Lung (tissue), 12 donors: ENCODE measurements around the gene EME2. TPM values are rescaled to one million over a fixed set of nuclear protein-coding genes. Genes with fewer than 3 reads are reported as not detected.

Experiments used
- ATAC-seq: fragments of 200-7000 bp; cut with Tn5 transposase; one replicate; pipeline ENCODE4 v1.9.1; 2020; ENCODE audit warnings: moderate number of reproducible peaks; ENCODE audit not compliant: insufficient read depth, low FRiP score
- DNase-seq, 3 donors: peaks; one replicate each; pipeline ENCODE4 v3.0.0-alpha.2; 2013 to 2017
- H3K27ac ChIP-seq, 2 donors: one replicate each; pipeline ENCODE4 v1.5.1; 2013; ENCODE audit warnings: mild to moderate bottlenecking in 2 of 2, moderate library complexity in 2 of 2, control low read depth in 1 of 2, inconsistent platforms in 1 of 2, low read depth in 1 of 2, low read length in 1 of 2
- H3K27me3 ChIP-seq, 3 donors: one replicate each; pipeline ENCODE4 v1.5.1; 2013; ENCODE audit warnings: low read length in 2 of 3; ENCODE audit not compliant: control insufficient read depth in 3 of 3, insufficient read depth in 3 of 3
- H3K36me3 ChIP-seq, 4 donors: one replicate each; pipeline ENCODE4 v1.5.1; 2013; ENCODE audit warnings: low read length in 4 of 4, mild to moderate bottlenecking in 1 of 4, moderate library complexity in 1 of 4; ENCODE audit not compliant: control insufficient read depth in 4 of 4, insufficient read depth in 4 of 4
- H3K4me1 ChIP-seq, 5 donors: one replicate each; pipeline ENCODE4 v1.5.1; 2013; ENCODE audit warnings: low read length in 5 of 5, mild to moderate bottlenecking in 2 of 5, moderate library complexity in 1 of 5; ENCODE audit not compliant: control insufficient read depth in 5 of 5, insufficient read depth in 5 of 5
- H3K4me3 ChIP-seq: one replicate; pipeline ENCODE4 v1.5.1; 2013; ENCODE audit warnings: mild to moderate bottlenecking, control low read depth, moderate library complexity
- H3K9ac ChIP-seq, 2 donors: one replicate each; pipeline ENCODE4 v1.5.1; 2013; ENCODE audit warnings: low read length in 2 of 2, control low read depth in 1 of 2; ENCODE audit not compliant: insufficient read depth in 1 of 2
- H3K9me3 ChIP-seq, 4 donors: one replicate each; pipeline ENCODE4 v1.5.1; 2013; ENCODE audit warnings: low read length in 3 of 4, mild to moderate bottlenecking in 1 of 4, moderate library complexity in 1 of 4; ENCODE audit not compliant: control insufficient read depth in 4 of 4, insufficient read depth in 3 of 4
- WGBS, 2 donors: extraction: QIAGEN DNeasy Blood & Tissue Kit; methylation state at CpG; one replicate each; pipeline ENCODE4 v1.1.7; 2013; 5-methylcytosine and 5-hydroxymethylcytosine counted together
- polyA plus RNA-seq, 2 donors: library from polyadenylated mRNA; stranded (reverse); fragments of 200-250 nt; gene quantifications; one replicate each; pipeline ENCODE4 v1.2.1, GENCODE V29; 2013
- total RNA-seq, 2 donors: library from RNA; depleted of rRNA in 1 of 2; stranded (reverse); fragments of >200 nt in 1 of 2; gene quantifications; one replicate each; pipeline ENCODE4 v1.2.1, GENCODE V29; 2014 to 2021
- TF ChIP-seq, protein P1 (sequence below): IDR thresholded peaks from 2 replicates; pipeline ENCODE4 v1.5.1; 2012; ENCODE audit warnings: mild to moderate bottlenecking; ENCODE audit errors: control extremely low read depth, extremely low read depth
- donor health status: control.
- donor health status: control.
- donor health status: Bipolar disorder and iron deficiency.
- donor health status: healthy.
- donor health status: DM: yes; HTN: yes; CAD: no.

The EME2 gene
- total and polyA plus RNA-seq, 4 donors, result 8.6 to 30.2 (median 9.8) TPM

GRCh38 chr16:1765826-1766225, 6.8 kb upstream of the EME2 start:
- H3K36me3 ChIP-seq, result peaks cover 6 to 77% (median 21%) of the 10 kb centered on the region in 4 donors
- 90 to 93% methylated on average over 22 of the region's 22 CpGs for WGBS, 2 donors
- DNase-seq, result no peak

DNA sequence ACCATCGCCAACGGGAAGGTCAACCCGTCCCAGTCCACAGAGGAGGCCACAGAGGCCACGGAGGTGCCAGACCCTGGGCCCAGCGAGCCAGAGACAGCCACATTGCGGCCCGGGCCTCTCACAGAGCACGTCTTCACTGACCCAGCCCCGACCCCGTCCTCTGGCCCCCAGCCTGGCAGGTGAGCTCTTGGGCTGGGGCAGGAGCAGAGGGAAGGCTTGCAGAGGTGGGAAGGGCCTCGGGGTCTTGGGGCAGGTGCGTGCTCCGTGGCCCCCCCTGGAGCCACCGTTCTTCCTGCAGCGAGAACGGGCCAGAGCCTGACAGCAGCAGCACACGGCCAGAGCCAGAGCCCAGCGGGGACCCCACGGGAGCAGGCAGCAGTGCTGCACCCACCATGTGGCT, 6.4 kb upstream of the EME2 start:
- H3K36me3 ChIP-seq, result peaks cover 6 to 73% (median 19%) of the 10 kb centered on the region in 4 donors
- H3K9me3 ChIP-seq, result no peaks in the 10 kb centered on the region
- no peak for DNase-seq

More at GRCh38 chr16:1765826-1766225, 6.8 kb upstream of the EME2 start:
- no peaks in the 10 kb centered on the region for H3K9me3 ChIP-seq
- TF ChIP-seq, protein P1, sequence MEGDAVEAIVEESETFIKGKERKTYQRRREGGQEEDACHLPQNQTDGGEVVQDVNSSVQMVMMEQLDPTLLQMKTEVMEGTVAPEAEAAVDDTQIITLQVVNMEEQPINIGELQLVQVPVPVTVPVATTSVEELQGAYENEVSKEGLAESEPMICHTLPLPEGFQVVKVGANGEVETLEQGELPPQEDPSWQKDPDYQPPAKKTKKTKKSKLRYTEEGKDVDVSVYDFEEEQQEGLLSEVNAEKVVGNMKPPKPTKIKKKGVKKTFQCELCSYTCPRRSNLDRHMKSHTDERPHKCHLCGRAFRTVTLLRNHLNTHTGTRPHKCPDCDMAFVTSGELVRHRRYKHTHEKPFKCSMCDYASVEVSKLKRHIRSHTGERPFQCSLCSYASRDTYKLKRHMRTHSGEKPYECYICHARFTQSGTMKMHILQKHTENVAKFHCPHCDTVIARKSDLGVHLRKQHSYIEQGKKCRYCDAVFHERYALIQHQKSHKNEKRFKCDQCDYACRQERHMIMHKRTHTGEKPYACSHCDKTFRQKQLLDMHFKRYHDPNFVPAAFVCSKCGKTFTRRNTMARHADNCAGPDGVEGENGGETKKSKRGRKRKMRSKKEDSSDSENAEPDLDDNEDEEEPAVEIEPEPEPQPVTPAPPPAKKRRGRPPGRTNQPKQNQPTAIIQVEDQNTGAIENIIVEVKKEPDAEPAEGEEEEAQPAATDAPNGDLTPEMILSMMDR, result no peak
- H3K9ac ChIP-seq, result no peak overlapping the region
- ATAC-seq, result no peak
- H3K4me1 ChIP-seq, result peaks cover 0 to 7% (median 0%) of the 10 kb centered on the region in 5 donors
- H3K4me3 ChIP-seq, result no peak overlapping the region
- H3K27ac ChIP-seq, result no peak overlapping the region
- no peaks in the 10 kb centered on the region for H3K27me3 ChIP-seq

GRCh38 chr16:1766701-1767100, 5.9 kb upstream of the EME2 start:
- Histone ChIP-seq H3K4me1 (peaks cover 0 to 8% (median 0%) of the 10 kb centered on the region in 5 donors), H3K27me3 (no peaks in the 10 kb centered on the region), H3K27ac (no peak overlapping the region), H3K9me3 (no peaks in the 10 kb centered on the region), H3K9ac (no peak overlapping the region), H3K36me3 (peaks cover 6 to 72% (median 19%) of the 10 kb centered on the region in 4 donors), H3K4me3 (no peak overlapping the region)
- DNase-seq (no peak), ATAC-seq (no peak)
- 92 to 93% methylated on average over 15 to 18 of the region's 18 CpGs for WGBS, 2 donors
- TF ChIP-seq, protein P1, result no peak

More for the DNA sequence above, 6.4 kb upstream of the EME2 start:
- TF ChIP-seq, protein P1, result no peak
- H3K27me3 ChIP-seq, result no peaks in the 10 kb centered on the region
- H3K27ac ChIP-seq, result no peak overlapping the region
- no peak overlapping the region for H3K9ac ChIP-seq
- no peak for ATAC-seq
- H3K4me1 ChIP-seq, result peaks cover 0 to 7% (median 0%) of the 10 kb centered on the region in 5 donors
- 94 to 95% methylated on average over 19 of the region's 19 CpGs for WGBS, 2 donors
- H3K4me3 ChIP-seq, result no peak overlapping the region
